Neural progenitor cell (in vitro differentiated cells): ENCODE measurements around the gene NUDT8.

Source experiments
- EZH2 ChIP-seq: fragments of 200-600 bp; sonication (generic); IDR thresholded peaks from 2 replicates; pipeline ENCODE4 v1.6.1; 2017; ENCODE audit warnings: antibody characterized with exemption, mild to moderate bottlenecking, moderate library complexity
- TF ChIP-seq, protein P1 (sequence below): fragments of 200-600 bp; sonication (generic); IDR thresholded peaks from 2 replicates; pipeline ENCODE4 v1.5.1; 2017; ENCODE audit warnings: antibody characterized with exemption, mild to moderate bottlenecking

DNA sequence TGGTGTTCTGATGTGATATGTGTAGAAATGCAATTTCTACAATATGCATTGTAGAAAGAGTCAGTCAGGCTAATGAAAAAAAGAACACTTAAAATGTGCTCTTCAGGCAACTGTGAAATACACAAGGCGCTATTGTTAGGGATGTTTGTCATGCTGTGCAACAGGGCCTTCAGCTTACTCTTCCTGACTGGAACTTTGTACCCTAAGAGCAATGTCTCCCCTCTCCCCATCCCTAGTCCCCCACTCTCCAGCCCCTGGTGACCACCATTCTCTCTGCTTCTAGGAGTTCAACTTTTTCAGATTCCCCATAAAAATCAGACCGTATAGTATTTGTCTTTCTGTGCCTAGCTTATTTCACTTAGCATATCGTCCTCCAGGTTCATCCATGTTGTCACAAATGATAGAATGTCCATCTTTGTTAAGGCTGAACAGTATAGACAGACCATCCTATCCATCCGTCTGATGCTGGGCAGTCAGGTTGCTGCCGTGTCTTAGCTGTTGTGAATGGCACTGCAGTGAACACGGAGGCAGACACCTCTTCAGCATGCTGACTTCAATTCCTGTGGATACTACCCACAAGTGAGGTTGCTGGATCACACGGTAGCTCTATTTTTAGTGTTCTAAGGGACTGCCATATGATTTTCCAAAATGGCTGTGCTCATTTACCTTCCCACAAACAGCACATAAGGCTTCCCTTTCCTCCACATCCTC is 12.3 kb downstream of the NUDT8 start:
- no peak for TF ChIP-seq EZH2
- TF ChIP-seq, protein P1, sequence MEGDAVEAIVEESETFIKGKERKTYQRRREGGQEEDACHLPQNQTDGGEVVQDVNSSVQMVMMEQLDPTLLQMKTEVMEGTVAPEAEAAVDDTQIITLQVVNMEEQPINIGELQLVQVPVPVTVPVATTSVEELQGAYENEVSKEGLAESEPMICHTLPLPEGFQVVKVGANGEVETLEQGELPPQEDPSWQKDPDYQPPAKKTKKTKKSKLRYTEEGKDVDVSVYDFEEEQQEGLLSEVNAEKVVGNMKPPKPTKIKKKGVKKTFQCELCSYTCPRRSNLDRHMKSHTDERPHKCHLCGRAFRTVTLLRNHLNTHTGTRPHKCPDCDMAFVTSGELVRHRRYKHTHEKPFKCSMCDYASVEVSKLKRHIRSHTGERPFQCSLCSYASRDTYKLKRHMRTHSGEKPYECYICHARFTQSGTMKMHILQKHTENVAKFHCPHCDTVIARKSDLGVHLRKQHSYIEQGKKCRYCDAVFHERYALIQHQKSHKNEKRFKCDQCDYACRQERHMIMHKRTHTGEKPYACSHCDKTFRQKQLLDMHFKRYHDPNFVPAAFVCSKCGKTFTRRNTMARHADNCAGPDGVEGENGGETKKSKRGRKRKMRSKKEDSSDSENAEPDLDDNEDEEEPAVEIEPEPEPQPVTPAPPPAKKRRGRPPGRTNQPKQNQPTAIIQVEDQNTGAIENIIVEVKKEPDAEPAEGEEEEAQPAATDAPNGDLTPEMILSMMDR, result no peak
